B cell (primary cell): ENCODE results near the gene ANGPT4.

ENCODE experiments used
- EZH2 ChIP-seq: IDR thresholded peaks from 2 replicates; pipeline ENCODE4 v1.6.1; 2012; ENCODE audit warnings: borderline replicate concordance, low read depth, mild to moderate bottlenecking, moderate library complexity, low read length; ENCODE audit not compliant: insufficient read depth, poor library complexity, severe bottlenecking
- TF ChIP-seq, protein P1 (sequence below): fragments of 200-600 bp; IDR thresholded peaks from one replicate; pipeline ENCODE4 v1.8.0; 2022; ENCODE audit warnings: antibody characterized with exemption, mild to moderate bottlenecking

DNA sequence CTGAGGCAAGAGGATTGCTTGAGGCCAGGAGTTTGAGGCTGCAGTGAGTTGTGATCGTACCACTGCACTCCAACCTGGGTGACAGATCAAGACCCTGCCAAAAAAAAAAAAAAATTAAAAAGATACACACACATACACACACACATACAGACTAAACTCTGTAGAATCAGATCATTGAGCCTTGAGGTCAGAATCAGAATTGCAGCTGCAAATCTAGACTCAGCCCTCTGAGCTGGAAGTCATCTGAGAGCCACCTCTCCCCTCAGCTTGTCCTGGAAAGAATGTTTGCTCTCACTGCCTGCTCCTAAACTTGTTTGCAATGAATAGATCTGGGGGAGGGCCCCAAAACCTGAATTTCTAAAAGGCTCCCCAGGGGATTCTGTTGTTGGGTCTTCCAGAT is 41.4 kb upstream of the ANGPT4 start:
- TF ChIP-seq, protein P1, sequence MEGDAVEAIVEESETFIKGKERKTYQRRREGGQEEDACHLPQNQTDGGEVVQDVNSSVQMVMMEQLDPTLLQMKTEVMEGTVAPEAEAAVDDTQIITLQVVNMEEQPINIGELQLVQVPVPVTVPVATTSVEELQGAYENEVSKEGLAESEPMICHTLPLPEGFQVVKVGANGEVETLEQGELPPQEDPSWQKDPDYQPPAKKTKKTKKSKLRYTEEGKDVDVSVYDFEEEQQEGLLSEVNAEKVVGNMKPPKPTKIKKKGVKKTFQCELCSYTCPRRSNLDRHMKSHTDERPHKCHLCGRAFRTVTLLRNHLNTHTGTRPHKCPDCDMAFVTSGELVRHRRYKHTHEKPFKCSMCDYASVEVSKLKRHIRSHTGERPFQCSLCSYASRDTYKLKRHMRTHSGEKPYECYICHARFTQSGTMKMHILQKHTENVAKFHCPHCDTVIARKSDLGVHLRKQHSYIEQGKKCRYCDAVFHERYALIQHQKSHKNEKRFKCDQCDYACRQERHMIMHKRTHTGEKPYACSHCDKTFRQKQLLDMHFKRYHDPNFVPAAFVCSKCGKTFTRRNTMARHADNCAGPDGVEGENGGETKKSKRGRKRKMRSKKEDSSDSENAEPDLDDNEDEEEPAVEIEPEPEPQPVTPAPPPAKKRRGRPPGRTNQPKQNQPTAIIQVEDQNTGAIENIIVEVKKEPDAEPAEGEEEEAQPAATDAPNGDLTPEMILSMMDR, result no peak
- TF ChIP-seq EZH2, result no peak
